HepG2 (cell line): ENCODE data around the gene ARHGAP45. TPM values are rescaled to one million over a fixed set of nuclear protein-coding genes. Genes with fewer than 3 reads are reported as not detected.

ENCODE experiments used
- ETV5 ChIP-seq: IDR thresholded peaks from 2 replicates; pipeline ENCODE4 v1.6.1; 2018; ENCODE audit warnings: missing biosample characterization, missing genetic modification reagents, inconsistent platforms, borderline replicate concordance
- FOSL2 ChIP-seq: sonication (generic); formaldehyde crosslinking; IDR thresholded peaks from 2 replicates; pipeline ENCODE4 v1.4.0; 2020; ENCODE audit warnings: missing genetic modification reagents
- HMGA1 ChIP-seq: sonication (generic); formaldehyde crosslinking; conservative IDR thresholded peaks from 2 replicates; pipeline ENCODE4 v1.4.0; 2020; ENCODE audit warnings: missing genetic modification reagents
- MAFF ChIP-seq: IDR thresholded peaks from 2 replicates; pipeline ENCODE4 v1.6.1; 2011; ENCODE audit warnings: low read depth, low read length, improper control_type of control experiment
- NR2C2 ChIP-seq: sonication (generic); formaldehyde crosslinking; IDR thresholded peaks from 2 replicates; pipeline ENCODE4 v1.4.0; 2020; ENCODE audit warnings: missing genetic modification reagents, mild to moderate bottlenecking, moderate library complexity, borderline replicate concordance
- NR2F1 ChIP-seq, 2 experiments: fragments of 450-650 bp in 1 of 2; formaldehyde crosslinking in 1 of 2; IDR thresholded peaks; 2 replicates each; pipeline versions ENCODE4 v1.5.0 to v1.6.1; 2016 to 2020; ENCODE audit warnings: mild to moderate bottlenecking in 1 of 2, missing compliant biosample characterization in 1 of 2, missing genetic modification reagents in 1 of 2, moderate library complexity in 1 of 2
- NRL ChIP-seq: sonication (generic); formaldehyde crosslinking; IDR thresholded peaks from 2 replicates; pipeline ENCODE4 v1.5.0; 2020; ENCODE audit warnings: missing genetic modification reagents, mild to moderate bottlenecking, moderate library complexity, borderline replicate concordance
- POGZ ChIP-seq: sonication (generic); formaldehyde crosslinking; IDR thresholded peaks from 2 replicates; pipeline ENCODE4 v1.4.0; 2020; ENCODE audit warnings: mild to moderate bottlenecking, missing genetic modification reagents
- POLR2A ChIP-seq, 2 experiments: IDR thresholded peaks; 2 replicates each; pipeline ENCODE4 v1.6.1; 2011; ENCODE audit warnings: low read depth in 2 of 2, low read length in 2 of 2, mild to moderate bottlenecking in 1 of 2, moderate library complexity in 1 of 2; ENCODE audit not compliant: insufficient read depth in 1 of 2
- PPARG ChIP-seq: conservative IDR thresholded peaks from 2 replicates; pipeline ENCODE4 v1.6.1; 2016; ENCODE audit warnings: missing biosample characterization, missing genetic modification reagents
- RARG ChIP-seq: sonication (generic); formaldehyde crosslinking; IDR thresholded peaks from 2 replicates; pipeline ENCODE4 v1.4.0; 2020; ENCODE audit warnings: low read depth, mild to moderate bottlenecking, missing genetic modification reagents
- SOX5 ChIP-seq: IDR thresholded peaks from 2 replicates; pipeline ENCODE4 v1.6.1; 2016; ENCODE audit warnings: borderline replicate concordance
- U2AF2 ChIP-seq: fragments of 200-400 bp; formaldehyde crosslinking; IDR thresholded peaks from 2 replicates; pipeline ENCODE4 v1.6.1; 2017; ENCODE audit warnings: low read depth, mild to moderate bottlenecking, low read length
- WIZ ChIP-seq: sonication (generic); formaldehyde crosslinking; IDR thresholded peaks from 2 replicates; pipeline ENCODE4 v1.5.1; 2020; ENCODE audit warnings: mild to moderate bottlenecking, missing genetic modification reagents
- ZFP36L2 ChIP-seq: sonication (generic); formaldehyde crosslinking; IDR thresholded peaks from 2 replicates; pipeline ENCODE4 v1.4.0; 2020; ENCODE audit warnings: missing genetic modification reagents
- ZNF205 ChIP-seq: IDR thresholded peaks from 2 replicates; pipeline ENCODE4 v1.6.1; 2018; ENCODE audit warnings: missing biosample characterization, missing genetic modification reagents
- ZNF260 ChIP-seq: sonication (generic); formaldehyde crosslinking; IDR thresholded peaks from 2 replicates; pipeline ENCODE4 v1.4.0; 2020; ENCODE audit warnings: missing genetic modification reagents, low read depth, mild to moderate bottlenecking, borderline replicate concordance
- ZNF652 ChIP-seq: IDR thresholded peaks from 2 replicates; pipeline ENCODE4 v1.6.1; 2016; ENCODE audit warnings: low read depth, borderline replicate concordance
- ZNF790 ChIP-seq: sonication (generic); formaldehyde crosslinking; IDR thresholded peaks from 2 replicates; pipeline ENCODE4 v1.8.0; 2022; ENCODE audit warnings: missing genetic modification reagents, mild to moderate bottlenecking, borderline replicate concordance
- polyA plus RNA-seq, 8 experiments: library from polyadenylated mRNA; depleted of rRNA in 3 of 8; stranded (reverse) in 7 of 8; unstranded in 1 of 8; fragments of >200 nt; fragmentation: Illumina TruSeq in 4 of 8; extraction: Trizol in 4 of 8; gene quantifications; 2 replicates each; pipeline versions ENCODE4 v1.2.1 to v1.2.3, GENCODE V29; 2011 to 2016; ENCODE audit warnings: low read depth in 4 of 8, missing spikeins in 1 of 8, mixed read lengths in 1 of 8; ENCODE audit not compliant: insufficient read depth in 1 of 8
- total RNA-seq, 5 experiments: library from RNA; depleted of rRNA; stranded (reverse); fragments of >200 nt; fragmentation: Illumina TruSeq; extraction: Trizol; gene quantifications; 2 replicates each; pipeline ENCODE4 v1.2.3, GENCODE V29; 2016; ENCODE audit warnings: low read depth in 1 of 5
- TF ChIP-seq, protein P1 (sequence below): sonication (generic); formaldehyde crosslinking; IDR thresholded peaks from 2 replicates; pipeline ENCODE4 v1.5.0; 2020; ENCODE audit warnings: missing genetic modification reagents
- TF ChIP-seq, protein P2 (sequence below): sonication (generic); formaldehyde crosslinking; IDR thresholded peaks from 2 replicates; pipeline ENCODE4 v1.4.0; 2020; ENCODE audit warnings: missing genetic modification reagents
- TF ChIP-seq, protein P3 (sequence below): fragments of 450-650 bp; IDR thresholded peaks from 2 replicates; pipeline ENCODE4 v1.6.1; 2017
- TF ChIP-seq, protein P4 (sequence below): sonication (generic); formaldehyde crosslinking; IDR thresholded peaks from 2 replicates; pipeline ENCODE4 v1.5.0; 2020; ENCODE audit warnings: missing genetic modification reagents, mild to moderate bottlenecking, borderline replicate concordance
- TF ChIP-seq, protein P5 (sequence below): sonication (generic); formaldehyde crosslinking; IDR thresholded peaks from 2 replicates; pipeline ENCODE4 v1.4.0; 2020; ENCODE audit warnings: missing genetic modification reagents

ARHGAP45 gene
- total and polyA plus RNA-seq, 2 of the 13 experiments (the other 11 are each of a cell fraction or from before 2014, with no cell fraction given): 0.84 to 32.0 TPM

DNA sequence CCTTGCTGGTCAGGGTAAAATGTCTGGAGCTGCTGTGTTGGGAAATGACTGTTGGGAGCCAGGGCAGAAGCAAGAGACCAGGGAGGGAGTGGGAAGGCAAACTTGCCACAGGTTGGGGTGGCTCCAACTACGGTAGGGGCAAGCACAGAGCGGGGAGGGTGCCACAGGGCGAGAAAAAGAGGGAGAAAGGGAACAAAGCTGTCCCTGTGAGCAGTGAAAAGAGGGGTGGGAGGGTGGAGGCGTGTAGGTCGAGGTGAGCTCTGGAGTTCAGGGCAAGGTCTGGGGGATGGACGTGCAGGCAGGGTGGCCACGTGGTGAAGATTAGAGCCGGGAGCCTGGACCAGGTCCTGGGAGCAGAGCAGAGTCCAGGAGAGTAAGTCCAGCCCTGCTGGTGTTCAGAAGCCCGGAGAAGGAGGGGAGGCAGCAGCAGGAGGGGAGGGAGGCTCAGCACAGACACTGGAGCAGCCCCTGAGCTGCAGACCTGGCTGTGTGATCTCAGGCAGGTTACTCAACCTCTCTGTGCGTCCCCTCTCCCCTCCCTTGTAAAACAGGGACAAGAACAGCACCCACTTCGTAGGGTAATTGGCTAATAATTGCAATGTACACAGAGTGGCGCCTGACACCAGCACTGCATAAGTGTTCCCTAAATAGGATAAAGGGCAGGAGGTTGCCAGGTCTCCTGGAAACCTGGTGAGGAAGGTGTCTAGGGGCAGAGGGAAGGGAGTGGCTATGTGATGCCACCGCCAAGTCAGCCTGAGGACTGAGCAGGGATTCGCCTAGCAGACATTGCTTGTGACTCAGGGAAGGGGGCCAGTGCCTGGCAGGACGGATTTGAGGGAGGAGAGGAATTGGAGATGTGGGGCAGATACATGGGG is 31.4 kb downstream of the ARHGAP45 start (continued):
- TF ChIP-seq ZNF260 (CRISPR knock-in tag): no peak
- TF ChIP-seq, protein P1, sequence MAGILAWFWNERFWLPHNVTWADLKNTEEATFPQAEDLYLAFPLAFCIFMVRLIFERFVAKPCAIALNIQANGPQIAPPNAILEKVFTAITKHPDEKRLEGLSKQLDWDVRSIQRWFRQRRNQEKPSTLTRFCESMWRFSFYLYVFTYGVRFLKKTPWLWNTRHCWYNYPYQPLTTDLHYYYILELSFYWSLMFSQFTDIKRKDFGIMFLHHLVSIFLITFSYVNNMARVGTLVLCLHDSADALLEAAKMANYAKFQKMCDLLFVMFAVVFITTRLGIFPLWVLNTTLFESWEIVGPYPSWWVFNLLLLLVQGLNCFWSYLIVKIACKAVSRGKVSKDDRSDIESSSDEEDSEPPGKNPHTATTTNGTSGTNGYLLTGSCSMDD (CRISPR knock-in tag): no peak
- TF ChIP-seq, protein P2, sequence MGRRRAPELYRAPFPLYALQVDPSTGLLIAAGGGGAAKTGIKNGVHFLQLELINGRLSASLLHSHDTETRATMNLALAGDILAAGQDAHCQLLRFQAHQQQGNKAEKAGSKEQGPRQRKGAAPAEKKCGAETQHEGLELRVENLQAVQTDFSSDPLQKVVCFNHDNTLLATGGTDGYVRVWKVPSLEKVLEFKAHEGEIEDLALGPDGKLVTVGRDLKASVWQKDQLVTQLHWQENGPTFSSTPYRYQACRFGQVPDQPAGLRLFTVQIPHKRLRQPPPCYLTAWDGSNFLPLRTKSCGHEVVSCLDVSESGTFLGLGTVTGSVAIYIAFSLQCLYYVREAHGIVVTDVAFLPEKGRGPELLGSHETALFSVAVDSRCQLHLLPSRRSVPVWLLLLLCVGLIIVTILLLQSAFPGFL: no peak
- no peak for TF ChIP-seq SOX5 (CRISPR knock-in tag)
- TF ChIP-seq, protein P3, sequence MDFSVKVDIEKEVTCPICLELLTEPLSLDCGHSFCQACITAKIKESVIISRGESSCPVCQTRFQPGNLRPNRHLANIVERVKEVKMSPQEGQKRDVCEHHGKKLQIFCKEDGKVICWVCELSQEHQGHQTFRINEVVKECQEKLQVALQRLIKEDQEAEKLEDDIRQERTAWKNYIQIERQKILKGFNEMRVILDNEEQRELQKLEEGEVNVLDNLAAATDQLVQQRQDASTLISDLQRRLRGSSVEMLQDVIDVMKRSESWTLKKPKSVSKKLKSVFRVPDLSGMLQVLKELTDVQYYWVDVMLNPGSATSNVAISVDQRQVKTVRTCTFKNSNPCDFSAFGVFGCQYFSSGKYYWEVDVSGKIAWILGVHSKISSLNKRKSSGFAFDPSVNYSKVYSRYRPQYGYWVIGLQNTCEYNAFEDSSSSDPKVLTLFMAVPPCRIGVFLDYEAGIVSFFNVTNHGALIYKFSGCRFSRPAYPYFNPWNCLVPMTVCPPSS: no peak
- TF ChIP-seq ZNF790: peak; percentile 55; the same call in 1 of the 2 replicates
- no peak for TF ChIP-seq MAFF
- TF ChIP-seq NRL (CRISPR knock-in tag): no peak
- TF ChIP-seq, protein P4, sequence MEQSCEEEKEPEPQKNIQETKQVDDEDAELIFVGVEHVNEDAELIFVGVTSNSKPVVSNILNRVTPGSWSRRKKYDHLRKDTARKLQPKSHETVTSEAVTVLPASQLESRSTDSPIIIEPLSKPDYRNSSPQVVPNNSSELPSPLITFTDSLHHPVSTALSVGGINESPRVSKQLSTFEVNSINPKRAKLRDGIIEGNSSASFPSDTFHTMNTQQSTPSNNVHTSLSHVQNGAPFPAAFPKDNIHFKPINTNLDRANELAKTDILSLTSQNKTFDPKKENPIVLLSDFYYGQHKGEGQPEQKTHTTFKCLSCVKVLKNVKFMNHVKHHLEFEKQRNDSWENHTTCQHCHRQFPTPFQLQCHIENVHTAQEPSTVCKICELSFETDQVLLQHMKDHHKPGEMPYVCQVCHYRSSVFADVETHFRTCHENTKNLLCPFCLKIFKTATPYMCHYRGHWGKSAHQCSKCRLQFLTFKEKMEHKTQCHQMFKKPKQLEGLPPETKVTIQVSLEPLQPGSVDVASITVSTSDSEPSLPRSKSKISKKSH (CRISPR knock-in tag): no peak
- no peak for TF ChIP-seq HMGA1
- TF ChIP-seq ZFP36L2: no peak
- peak; percentile 67 to 71; a peak in 3 of 4 replicates for TF ChIP-seq POLR2A (IDR thresholded peaks at IDR 0.05; ENCODE audit: insufficient read depth in 1 of 2, low read depth in 2 of 2, low read length in 2 of 2)
- peak; percentile 26 for TF ChIP-seq FOSL2 (CRISPR knock-in tag)
- no peak for TF ChIP-seq RARG (CRISPR knock-in tag)
- no peak; the same call in 1 of the 2 replicates for TF ChIP-seq ETV5 (CRISPR knock-in tag)
- no peak for TF ChIP-seq ZNF652 (CRISPR knock-in tag)
- peak; percentile 49 for TF ChIP-seq NR2C2 (CRISPR knock-in tag)
- TF ChIP-seq, protein P5, sequence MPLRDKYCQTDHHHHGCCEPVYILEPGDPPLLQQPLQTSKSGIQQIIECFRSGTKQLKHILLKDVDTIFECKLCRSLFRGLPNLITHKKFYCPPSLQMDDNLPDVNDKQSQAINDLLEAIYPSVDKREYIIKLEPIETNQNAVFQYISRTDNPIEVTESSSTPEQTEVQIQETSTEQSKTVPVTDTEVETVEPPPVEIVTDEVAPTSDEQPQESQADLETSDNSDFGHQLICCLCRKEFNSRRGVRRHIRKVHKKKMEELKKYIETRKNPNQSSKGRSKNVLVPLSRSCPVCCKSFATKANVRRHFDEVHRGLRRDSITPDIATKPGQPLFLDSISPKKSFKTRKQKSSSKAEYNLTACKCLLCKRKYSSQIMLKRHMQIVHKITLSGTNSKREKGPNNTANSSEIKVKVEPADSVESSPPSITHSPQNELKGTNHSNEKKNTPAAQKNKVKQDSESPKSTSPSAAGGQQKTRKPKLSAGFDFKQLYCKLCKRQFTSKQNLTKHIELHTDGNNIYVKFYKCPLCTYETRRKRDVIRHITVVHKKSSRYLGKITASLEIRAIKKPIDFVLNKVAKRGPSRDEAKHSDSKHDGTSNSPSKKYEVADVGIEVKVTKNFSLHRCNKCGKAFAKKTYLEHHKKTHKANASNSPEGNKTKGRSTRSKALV: no peak
- TF ChIP-seq U2AF2: no peak
- peak; percentile 37 to 63; a peak in 2 of 4 replicates for TF ChIP-seq NR2F1 (CRISPR knock-in tag; IDR thresholded peaks at IDR 0.05)
- peak; percentile 84 for TF ChIP-seq PPARG (CRISPR knock-in tag)
- 0 out of 2 replicates have a peak, but pooled peaks have one; percentile 17 for TF ChIP-seq ZNF205
- no peak for TF ChIP-seq WIZ (CRISPR knock-in tag)
- TF ChIP-seq POGZ (CRISPR knock-in tag): peak; percentile 73
